ENCODE results near the gene NCAPG. TPM values are rescaled to one million over a fixed set of nuclear protein-coding genes. Genes with fewer than 3 reads are reported as not detected.
A peak's percentile ranks its signal among the peaks of the same experiment; 100 is the strongest.

The NCAPG gene
- total and polyA plus RNA-seq, 9 of the 15 experiments (the other 6 are each of a cell fraction or from before 2014, with no cell fraction given), result 25.6 to 102 (median 65.3) TPM

DNA sequence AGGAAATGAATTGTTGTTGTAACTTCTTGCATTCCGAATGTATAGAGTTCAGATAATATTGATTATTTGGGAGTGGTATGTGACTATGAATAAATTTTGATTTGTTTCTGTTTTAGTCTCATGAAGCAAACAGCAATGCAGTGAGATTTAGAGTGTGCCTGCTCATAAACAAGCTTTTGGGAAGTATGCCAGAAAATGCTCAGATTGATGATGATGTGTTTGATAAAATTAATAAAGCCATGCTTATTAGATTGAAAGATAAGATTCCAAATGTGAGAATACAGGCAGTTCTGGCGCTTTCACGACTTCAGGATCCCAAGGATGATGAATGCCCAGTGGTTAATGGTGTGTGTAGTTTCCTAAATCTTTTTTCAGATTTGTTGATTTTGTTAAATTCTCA lies 2.0 kb downstream of the NCAPG start:
- no peaks in the 10 kb centered on the region for H3K9me1 ChIP-seq (ENCODE audit: control insufficient read depth, insufficient read depth, low read length)
- TF ChIP-seq, protein P1, sequence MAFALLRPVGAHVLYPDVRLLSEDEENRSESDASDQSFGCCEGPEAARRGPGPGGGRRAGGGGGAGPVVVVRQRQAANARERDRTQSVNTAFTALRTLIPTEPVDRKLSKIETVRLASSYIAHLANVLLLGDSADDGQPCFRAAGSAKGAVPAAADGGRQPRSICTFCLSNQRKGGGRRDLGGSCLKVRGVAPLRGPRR (CRISPR knock-in tag; IDR thresholded peaks at IDR 0.05), result no peak
- TF ChIP-seq TFAM (CRISPR knock-in tag; conservative IDR thresholded peaks at IDR 0.05) (no peak), FOXA1 (IDR thresholded peaks at IDR 0.05; ENCODE audit: borderline replicate concordance) (no peak), NFIC (IDR thresholded peaks at IDR 0.05) (0 out of 2 replicates have a peak, but pooled peaks have one; percentile 19), ZNF212 (CRISPR knock-in tag; IDR thresholded peaks at IDR 0.05) (no peak), SMAD3 (CRISPR knock-in tag; conservative IDR thresholded peaks at IDR 0.05) (no peak), GTF2F1 (IDR thresholded peaks at IDR 0.05; ENCODE audit: low read depth, low read length) (no peak), HEY1 (CRISPR knock-in tag; IDR thresholded peaks at IDR 0.05; ENCODE audit: borderline replicate concordance) (no peak), HNRNPLL (IDR thresholded peaks at IDR 0.05; ENCODE audit: low read depth, low read length, poor library complexity, severe bottlenecking) (no peak), DACH1 (IDR thresholded peaks at IDR 0.05; ENCODE audit: partially characterized antibody) (peak; percentile 84), CHD2 (IDR thresholded peaks at IDR 0.05; ENCODE audit: low read depth, low read length) (no peak)
- TF ChIP-seq, protein P2, sequence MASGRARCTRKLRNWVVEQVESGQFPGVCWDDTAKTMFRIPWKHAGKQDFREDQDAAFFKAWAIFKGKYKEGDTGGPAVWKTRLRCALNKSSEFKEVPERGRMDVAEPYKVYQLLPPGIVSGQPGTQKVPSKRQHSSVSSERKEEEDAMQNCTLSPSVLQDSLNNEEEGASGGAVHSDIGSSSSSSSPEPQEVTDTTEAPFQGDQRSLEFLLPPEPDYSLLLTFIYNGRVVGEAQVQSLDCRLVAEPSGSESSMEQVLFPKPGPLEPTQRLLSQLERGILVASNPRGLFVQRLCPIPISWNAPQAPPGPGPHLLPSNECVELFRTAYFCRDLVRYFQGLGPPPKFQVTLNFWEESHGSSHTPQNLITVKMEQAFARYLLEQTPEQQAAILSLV (tag; IDR thresholded peaks at IDR 0.05), result no peak
- TF ChIP-seq, protein P3, sequence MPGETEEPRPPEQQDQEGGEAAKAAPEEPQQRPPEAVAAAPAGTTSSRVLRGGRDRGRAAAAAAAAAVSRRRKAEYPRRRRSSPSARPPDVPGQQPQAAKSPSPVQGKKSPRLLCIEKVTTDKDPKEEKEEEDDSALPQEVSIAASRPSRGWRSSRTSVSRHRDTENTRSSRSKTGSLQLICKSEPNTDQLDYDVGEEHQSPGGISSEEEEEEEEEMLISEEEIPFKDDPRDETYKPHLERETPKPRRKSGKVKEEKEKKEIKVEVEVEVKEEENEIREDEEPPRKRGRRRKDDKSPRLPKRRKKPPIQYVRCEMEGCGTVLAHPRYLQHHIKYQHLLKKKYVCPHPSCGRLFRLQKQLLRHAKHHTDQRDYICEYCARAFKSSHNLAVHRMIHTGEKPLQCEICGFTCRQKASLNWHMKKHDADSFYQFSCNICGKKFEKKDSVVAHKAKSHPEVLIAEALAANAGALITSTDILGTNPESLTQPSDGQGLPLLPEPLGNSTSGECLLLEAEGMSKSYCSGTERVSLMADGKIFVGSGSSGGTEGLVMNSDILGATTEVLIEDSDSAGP (CRISPR knock-in tag; IDR thresholded peaks at IDR 0.05), result no peak
- TF ChIP-seq, protein P4, sequence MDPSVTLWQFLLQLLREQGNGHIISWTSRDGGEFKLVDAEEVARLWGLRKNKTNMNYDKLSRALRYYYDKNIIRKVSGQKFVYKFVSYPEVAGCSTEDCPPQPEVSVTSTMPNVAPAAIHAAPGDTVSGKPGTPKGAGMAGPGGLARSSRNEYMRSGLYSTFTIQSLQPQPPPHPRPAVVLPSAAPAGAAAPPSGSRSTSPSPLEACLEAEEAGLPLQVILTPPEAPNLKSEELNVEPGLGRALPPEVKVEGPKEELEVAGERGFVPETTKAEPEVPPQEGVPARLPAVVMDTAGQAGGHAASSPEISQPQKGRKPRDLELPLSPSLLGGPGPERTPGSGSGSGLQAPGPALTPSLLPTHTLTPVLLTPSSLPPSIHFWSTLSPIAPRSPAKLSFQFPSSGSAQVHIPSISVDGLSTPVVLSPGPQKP (CRISPR knock-in tag; IDR thresholded peaks at IDR 0.05), result no peak
- TF ChIP-seq, protein P5, sequence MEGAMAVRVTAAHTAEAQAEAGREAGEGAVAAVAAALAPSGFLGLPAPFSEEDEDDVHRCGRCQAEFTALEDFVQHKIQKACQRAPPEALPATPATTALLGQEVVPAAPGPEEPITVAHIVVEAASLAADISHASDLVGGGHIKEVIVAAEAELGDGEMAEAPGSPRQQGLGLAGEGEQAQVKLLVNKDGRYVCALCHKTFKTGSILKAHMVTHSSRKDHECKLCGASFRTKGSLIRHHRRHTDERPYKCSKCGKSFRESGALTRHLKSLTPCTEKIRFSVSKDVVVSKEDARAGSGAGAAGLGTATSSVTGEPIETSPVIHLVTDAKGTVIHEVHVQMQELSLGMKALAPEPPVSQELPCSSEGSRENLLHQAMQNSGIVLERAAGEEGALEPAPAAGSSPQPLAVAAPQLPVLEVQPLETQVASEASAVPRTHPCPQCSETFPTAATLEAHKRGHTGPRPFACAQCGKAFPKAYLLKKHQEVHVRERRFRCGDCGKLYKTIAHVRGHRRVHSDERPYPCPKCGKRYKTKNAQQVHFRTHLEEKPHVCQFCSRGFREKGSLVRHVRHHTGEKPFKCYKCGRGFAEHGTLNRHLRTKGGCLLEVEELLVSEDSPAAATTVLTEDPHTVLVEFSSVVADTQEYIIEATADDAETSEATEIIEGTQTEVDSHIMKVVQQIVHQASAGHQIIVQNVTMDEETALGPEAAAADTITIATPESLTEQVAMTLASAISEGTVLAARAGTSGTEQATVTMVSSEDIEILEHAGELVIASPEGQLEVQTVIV (CRISPR knock-in tag; IDR thresholded peaks at IDR 0.05; ENCODE audit: borderline replicate concordance), result no peak
- TF ChIP-seq, protein P6, sequence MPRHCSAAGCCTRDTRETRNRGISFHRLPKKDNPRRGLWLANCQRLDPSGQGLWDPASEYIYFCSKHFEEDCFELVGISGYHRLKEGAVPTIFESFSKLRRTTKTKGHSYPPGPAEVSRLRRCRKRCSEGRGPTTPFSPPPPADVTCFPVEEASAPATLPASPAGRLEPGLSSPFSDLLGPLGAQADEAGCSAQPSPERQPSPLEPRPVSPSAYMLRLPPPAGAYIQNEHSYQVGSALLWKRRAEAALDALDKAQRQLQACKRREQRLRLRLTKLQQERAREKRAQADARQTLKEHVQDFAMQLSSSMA (CRISPR knock-in tag; IDR thresholded peaks at IDR 0.05), result no peak
- intact Hi-C loops (cut with micrococcal nuclease), result no loop called here
- in situ Hi-C loops (cut with MboI), result no loop called here
- peaks cover 98% of the 10 kb centered on the region for H3K79me2 ChIP-seq (ENCODE audit: control insufficient read depth, insufficient read depth, low read length)
- DNase-seq (ENCODE audit: extremely low read depth in 1 of 4, low spot score in 3 of 4) (no peak), ATAC-seq (no peak), FAIRE-seq (no peak)
- 43% methylated on average over 3 of the region's 3 CpGs for WGBS (ENCODE audit: insufficient coverage, low coverage, missing lambda C conversion rate)
- no TSS peak for BruUV-seq (replicated peaks)
- H3K4me2 ChIP-seq (ENCODE audit: insufficient read depth, low read length), result peak overlapping the region; percentile 95
- no peak overlapping the region for H3K27ac ChIP-seq (ENCODE audit: extremely low read depth, low read depth, low read length)
- H3K36me3 ChIP-seq (ENCODE audit: control insufficient read depth, insufficient read depth, low read length), result peaks cover 56% of the 10 kb centered on the region
- H3K4me3 ChIP-seq, result peak overlapping the region; percentile 65
- H3K4me1 ChIP-seq (replicated peaks in 1 of 2; ENCODE audit: control insufficient read depth in 2 of 2, insufficient read depth in 2 of 2, low read length in 2 of 2), result peaks cover 2 to 3% of the 10 kb centered on the region in 2 experiments; a peak in 3 of 5 replicates
- CTCF ChIA-PET (ENCODE audit: low intra/inter-chr PET ratio), result no interaction called here
- no peaks in the 10 kb centered on the region for H3K27me3 ChIP-seq (ENCODE audit: control insufficient read depth in 2 of 2, insufficient read depth in 2 of 2, low read length in 2 of 2)
- no peak overlapping the region for H2AFZ ChIP-seq (ENCODE audit: low read depth, low read length)
- POLR2A ChIA-PET, result no interaction called here
- H3K9ac ChIP-seq (ENCODE audit: insufficient read depth in 1 of 2, low read depth in 2 of 2, low read length in 2 of 2), result peak overlapping the region in 1 of 2 experiments; percentile 97; a peak in 2 of 4 replicates
- H4K20me1 ChIP-seq (replicated peaks; ENCODE audit: control insufficient read depth, insufficient read depth, low read length), result peaks cover 3% of the 10 kb centered on the region; the same call in 1 of the 2 replicates
- no peaks in the 10 kb centered on the region for H3K9me3 ChIP-seq (replicated peaks; ENCODE audit: control insufficient read depth, insufficient read depth, low read depth, low read length)

All from K562 (cell line).